ENCODE data around the gene SEBOX. TPM values are rescaled to one million over a fixed set of nuclear protein-coding genes. Genes with fewer than 3 reads are reported as not detected.

The SEBOX gene, protein sequence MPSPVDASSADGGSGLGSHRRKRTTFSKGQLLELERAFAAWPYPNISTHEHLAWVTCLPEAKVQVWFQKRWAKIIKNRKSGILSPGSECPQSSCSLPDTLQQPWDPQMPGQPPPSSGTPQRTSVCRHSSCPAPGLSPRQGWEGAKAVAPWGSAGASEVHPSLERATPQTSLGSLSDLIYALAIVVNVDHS
- not detected in 2 replicates for total RNA-seq

GRCh38 chr17:28364665-28365363 lies at the start of gene SEBOX:
SEBOX (minus strand) TSS chr17:28365199; CDS start chr17:28365151, 48 bp downstream.

DNA sequence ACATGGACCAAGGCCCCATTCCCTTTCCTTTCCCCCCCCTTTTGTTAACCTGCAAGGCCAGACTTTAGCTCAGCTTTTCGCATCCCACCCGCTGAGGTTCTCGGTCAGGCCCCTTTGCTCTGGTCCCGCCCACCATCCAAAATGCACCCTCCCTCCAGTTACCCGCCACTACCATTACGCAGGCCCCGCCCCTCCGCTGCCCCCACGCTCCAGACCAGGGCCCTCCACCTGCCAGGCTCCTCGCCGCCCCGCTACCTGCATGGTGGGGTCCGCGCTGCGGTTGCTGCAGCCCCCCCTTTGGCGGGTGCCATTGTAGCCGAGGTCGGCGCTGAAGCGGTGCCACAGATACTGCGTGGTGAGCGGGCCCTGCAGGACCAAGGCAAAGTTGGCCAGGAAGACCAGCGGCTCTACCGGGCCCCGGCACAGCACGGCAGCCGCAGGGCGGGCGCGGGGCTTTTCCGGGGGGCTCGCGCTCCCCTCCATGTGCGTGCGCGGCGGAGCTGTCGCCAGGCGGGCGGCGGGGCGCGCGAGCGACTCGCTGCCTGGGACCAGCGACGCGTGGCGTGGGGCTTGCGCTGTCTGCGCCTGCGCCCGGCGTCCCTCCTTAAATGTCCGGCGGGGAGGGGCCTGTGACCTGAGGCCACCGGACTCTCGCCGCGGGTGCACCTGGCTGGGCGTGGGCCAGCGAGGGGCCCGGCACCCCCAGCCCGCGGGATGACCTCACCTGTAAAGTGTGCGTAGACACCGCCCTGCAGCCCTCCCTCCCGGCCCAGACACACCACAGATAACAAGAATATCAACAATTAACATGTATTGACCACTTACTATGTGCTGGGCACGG lies 40.9 kb upstream of the SEBOX start, which contains the start of gene SLC46A1:
SLC46A1 (minus strand) TSS at position 581 of the 841 bp plus-strand sequence; CDS start at position 483, 98 bp downstream.

GRCh38 chr17:28371245-28372202 lies 6.5 kb upstream of the SEBOX start, which contains the start of gene SARM1:
SARM1 (plus strand) TSS chr17:28371694; CDS start chr17:28372033, 339 bp downstream.

DNA sequence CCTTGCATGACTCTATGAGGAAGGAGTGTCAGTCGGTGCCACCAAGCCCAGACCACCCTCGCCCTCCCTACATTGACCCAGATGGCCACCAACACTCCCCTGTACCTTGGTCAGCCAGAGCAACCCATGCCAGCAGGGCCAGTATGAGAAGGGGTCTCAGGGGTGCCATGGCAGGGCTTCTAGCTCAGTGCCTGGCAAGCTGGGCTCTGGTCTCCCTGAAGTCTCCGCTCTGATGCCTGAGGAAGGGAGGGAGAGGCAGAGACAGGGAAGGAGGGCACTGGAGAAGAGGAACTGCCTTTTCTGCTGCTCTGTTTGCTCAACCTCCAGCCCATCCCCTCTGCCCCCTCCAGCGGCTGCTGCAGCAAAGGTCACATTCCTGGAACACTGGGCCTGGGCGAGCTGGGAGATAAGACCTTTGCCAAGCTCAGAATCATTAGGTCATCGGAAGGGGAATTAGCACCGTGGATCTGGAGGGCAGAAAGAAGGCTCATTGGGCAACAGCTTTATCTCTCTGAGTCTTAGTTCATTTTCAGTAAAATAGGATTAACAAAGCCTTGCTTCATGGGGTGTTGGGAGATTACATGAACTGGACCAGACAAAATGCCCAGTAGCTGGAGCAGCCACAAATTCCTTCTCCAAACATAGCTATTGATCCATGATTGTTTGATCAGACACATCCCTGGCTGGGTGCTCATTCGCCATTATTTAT lies 5.2 kb upstream of the SEBOX start, which contains the start of gene VTN:
VTN (minus strand) TSS at position 273 of the 709 bp plus-strand sequence; CDS start at position 169, 104 bp downstream.

GRCh38 chr17:28357061-28357900 lies 7.7 kb downstream of the SEBOX start, which contains the start of gene POLDIP2:
POLDIP2 (minus strand) TSS chr17:28357527; CDS start chr17:28357448, 79 bp downstream.

DNA sequence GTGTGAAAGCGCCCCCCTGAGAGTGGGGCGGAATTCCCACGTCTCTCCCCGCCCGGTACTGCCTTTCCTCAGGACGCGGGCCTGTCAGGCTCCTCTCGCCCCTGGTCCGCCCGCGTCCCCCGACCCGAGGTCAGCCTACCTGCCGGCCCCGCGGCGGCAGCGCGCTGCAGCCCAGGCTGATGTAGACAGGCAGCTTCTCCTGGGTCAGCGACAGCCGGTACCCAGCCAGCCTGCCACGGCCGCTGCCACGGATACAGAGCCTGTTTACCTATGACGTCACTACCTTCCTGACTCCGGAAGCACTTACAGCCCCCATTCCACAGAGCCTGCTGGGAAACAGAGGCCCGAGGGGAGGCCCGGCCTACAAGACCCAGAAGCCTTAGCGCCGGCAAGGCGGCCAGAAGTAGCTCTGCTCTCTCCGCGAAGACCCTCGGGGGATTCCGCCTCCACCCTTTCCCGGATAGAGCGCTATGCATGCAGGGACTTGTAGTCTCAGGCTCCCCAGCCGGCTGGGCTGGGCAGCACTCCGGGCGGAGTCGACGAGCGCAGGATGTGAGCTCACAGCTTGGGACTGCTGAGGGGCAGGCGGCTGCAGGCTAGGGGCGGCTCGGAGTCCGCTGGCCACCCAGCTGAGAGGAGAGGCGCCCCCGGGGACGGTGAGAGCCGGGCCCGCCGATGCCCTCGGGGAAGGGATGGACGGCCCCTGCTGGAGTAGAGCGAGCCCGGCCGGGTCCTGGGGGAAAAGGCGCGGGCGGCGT lies 29.6 kb downstream of the SEBOX start, which contains the start of the genes IFT20 and TNFAIP1:
IFT20 (minus strand) TSS at position 272 of the 758 bp plus-strand sequence. CDS start 3,487 bp downstream, outside the sequence.
TNFAIP1 (plus strand) TSS at position 561 of the 758 bp plus-strand sequence. CDS start 3,761 bp downstream, outside the sequence.

GRCh38 chr17:28318759-28319597 lies 46.0 kb downstream of the SEBOX start, which contains the start of gene TMEM97:
TMEM97 (plus strand) TSS chr17:28319200; CDS start chr17:28319240, 40 bp downstream.

Other genes starting within 250 kb of the SEBOX start
- 7.3 and 8.9 TPM in 2 replicates for gene TMEM97, start 46.0 kb downstream of the SEBOX start, total RNA-seq
- 36.8 and 46.8 TPM in 2 replicates for gene IFT20, start 29.7 kb downstream of the SEBOX start, total RNA-seq
- 44.8 and 49.6 TPM in 2 replicates for gene TNFAIP1, start 29.4 kb downstream of the SEBOX start, total RNA-seq
- gene POLDIP2, start 7.7 kb downstream of the SEBOX start, total RNA-seq = 68.7 and 77.2 TPM in 2 replicates
- not detected in 2 replicates for gene VTN, start 5.1 kb upstream of the SEBOX start, total RNA-seq
- 0.34 and 0.93 TPM in 2 replicates for gene SARM1, start 6.5 kb upstream of the SEBOX start, total RNA-seq
- 6.2 and 15.6 TPM in 2 replicates for gene SLC46A1, start 41.0 kb upstream of the SEBOX start, total RNA-seq
- gene SLC13A2, start 108.4 kb upstream of the SEBOX start, total RNA-seq = 0.07 TPM in 1 of 2 replicates, not detected in the other
- under 0.01 and 0.14 TPM in 2 replicates for gene FOXN1, start 141.1 kb upstream of the SEBOX start, total RNA-seq
- 18.1 and 27.8 TPM in 2 replicates for gene UNC119, start 187.4 kb upstream of the SEBOX start, total RNA-seq
- gene PIGS, start 206.3 kb upstream of the SEBOX start, total RNA-seq = 43.1 and 68.2 TPM in 2 replicates
- 24.3 and 41.8 TPM in 2 replicates for gene ALDOC, start 211.7 kb upstream of the SEBOX start, total RNA-seq
- 1.0 and 2.1 TPM in 2 replicates for gene SPAG5, start 233.8 kb upstream of the SEBOX start, total RNA-seq
- gene RSKR, start 249.0 kb upstream of the SEBOX start, total RNA-seq = 5.1 and 9.0 TPM in 2 replicates

Measured in nasal cavity respiratory epithelium epithelial cell of viscerocranial mucosa (primary cell).